CD4-positive, alpha-beta T cell treated with Interleukin-2 at 100 ng/mL for 4 hours (primary cell): ENCODE measurements around the gene FUCA2.
"Not testable (repeated sequence)": the region's sequence is repeated elsewhere in the genome, so short reads cannot be mapped to it uniquely, and the experiment has no call there.

ENCODE experiments used
- DNase-seq: peaks from one replicate; pipeline ENCODE4 v3.0.0-alpha.2; 2020; ENCODE audit warnings: low spot score

FUCA2 gene

DNA sequence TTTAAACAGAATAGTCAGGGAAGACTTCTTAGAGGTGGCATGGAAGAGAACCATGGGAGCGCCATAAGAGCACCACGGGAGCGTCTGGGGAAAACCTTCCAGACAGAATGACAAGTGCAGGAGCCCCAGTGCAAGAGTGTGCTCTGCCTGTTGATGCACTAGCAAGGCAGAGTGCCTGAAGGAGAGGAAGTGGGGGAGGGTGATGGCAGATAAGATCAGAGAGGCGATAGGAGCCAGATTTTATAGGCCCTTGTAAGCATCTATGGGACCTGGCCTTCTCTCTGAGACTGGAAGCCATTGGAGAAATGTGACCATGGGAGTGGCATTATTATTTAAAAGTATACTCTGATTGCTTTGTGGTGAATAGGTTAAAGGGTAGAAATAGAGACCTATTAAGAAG lies 13.1 kb downstream of the FUCA2 start:
- DNase-seq: peak; percentile 12

DNA sequence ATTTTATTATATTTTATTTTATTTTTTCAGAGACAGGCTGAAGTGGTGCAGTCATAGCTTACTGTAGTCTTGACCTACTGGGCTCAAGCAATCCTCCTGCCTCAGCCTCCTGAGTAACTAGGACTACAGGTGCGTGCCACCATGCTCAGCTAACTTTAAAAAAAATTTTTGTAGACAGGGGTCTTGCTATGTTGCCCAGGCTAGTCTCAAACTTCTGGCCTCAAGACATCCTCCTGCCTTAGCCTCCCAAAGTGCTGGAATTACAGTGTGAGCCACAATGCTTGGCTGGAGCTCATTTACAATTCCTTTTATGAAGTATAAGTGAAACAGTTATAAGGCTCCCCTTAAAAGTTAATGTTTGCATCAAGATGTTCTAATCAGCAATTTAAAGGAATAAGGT lies 14.5 kb downstream of the FUCA2 start:
- DNase-seq: no peak

DNA sequence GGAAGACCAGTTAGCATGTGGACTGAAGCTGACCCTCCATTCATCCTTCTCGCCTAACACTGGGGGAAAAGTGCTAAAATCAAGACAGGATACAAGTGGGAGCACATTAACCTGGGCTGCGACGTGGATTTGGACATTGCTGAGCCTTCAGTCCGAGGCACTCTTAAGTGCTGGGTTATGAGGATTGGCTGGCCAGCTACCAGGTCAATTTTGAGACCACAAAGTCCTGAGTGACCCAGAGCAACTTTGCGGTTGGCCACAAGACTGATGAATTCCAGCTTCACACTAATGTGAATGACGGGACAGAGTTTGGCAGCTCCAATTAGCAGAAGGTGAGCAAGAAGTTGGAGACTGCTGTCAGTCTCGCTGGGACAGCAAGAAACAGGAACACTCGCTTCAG lies 20.7 kb downstream of the FUCA2 start:
- no peak for DNase-seq

DNA sequence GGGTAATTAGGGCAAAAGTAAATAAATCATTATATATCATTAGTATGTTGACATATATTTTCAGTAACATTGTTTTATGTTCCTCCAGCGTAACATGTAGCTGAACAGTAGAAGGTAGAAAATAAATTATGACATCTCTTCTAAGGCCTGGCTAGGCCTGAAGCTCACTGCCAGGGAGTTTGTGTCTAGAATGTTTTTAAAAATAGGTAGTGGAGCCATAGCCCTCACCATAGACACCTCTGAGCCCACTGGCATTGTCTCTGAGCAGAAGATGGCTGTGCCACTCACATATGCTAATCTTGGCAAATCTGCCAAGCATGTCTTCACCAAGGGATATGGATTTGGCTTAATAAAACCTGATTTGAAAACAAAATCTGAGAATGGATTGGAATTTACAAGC lies 21.3 kb downstream of the FUCA2 start:
- DNase-seq: no peak

DNA sequence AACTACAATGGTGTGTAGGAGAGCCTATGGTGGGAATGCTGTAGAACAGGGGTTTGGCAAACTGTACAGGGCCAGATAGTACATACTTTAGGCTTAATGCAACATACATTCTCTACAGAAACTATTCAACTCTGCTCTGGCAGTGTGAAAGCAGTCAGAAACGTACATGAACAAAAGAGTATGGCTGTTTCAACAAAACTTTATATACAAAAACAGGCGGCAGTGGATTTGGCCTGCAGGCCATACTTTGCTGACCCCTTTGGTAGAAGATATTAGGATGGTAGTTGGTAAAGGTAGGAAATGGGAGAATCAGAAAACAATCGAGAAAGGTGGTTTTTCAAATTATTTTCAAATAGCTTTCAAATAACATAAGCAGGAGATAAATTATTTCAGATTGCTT lies 24.8 kb downstream of the FUCA2 start:
- DNase-seq: no peak

DNA sequence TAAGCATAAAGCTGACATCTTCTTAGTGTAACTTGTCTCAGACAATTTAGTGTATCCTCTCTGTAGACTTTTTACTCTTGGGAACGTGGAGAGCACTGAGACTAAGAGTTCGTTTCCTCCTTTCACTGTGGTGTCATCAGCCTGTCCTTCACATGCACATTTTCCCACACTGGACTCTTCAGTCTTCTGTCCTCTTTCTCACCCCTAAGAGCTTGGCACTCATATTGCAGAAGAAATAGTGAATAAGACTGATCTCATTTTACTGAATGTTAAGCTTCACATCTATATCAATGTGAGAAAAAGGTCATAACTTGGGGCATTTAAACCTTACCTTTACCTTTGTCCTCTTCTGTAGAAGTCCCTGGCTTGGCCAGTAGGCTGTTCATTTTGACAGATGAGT lies 25.6 kb downstream of the FUCA2 start:
- no peak for DNase-seq

DNA sequence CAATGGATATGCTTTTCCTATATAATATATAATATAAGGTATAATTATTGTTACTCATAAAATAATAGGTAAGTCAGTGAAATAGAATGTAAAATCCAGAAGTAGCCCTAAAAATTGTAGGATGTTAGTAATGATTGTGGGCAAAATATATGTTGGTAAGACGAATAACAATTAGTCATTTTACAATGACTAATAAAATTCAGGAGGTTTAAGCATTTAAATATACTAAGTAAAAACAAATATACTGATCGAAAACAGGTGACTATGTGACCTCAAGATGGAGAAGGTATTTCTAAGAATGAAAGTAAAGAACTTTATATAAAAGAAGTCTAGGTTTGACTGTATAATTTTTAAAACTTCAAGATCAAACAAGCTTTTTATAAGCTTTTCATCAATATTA lies 28.9 kb downstream of the FUCA2 start:
- no peak for DNase-seq

DNA sequence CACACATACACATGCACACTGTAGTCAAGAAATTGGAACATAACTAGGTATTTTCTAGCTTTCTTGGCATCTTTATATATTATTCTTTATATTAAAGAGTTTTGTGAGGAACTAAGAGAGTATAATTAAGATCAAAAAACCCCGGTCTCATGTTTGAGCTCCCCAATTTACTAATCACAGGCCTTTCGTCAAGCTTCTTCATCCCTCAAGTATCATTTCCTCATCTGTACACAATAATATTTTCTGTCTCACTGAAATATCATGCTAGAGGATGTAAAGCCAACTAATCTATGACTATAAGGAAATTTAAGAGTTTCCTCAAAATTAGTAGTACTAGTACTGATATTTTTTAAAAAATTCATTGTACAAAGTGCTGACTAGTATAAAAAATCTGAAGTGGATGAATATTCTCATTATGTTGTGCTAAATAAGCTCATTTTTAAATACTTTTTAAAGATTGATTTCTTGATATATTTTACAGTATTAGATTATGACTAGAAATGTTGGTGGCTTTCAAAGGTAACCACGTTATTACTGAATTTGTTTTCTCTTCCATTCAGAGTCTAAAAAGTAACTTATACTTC lies 32.9 kb downstream of the FUCA2 start:
- DNase-seq: no peak

DNA sequence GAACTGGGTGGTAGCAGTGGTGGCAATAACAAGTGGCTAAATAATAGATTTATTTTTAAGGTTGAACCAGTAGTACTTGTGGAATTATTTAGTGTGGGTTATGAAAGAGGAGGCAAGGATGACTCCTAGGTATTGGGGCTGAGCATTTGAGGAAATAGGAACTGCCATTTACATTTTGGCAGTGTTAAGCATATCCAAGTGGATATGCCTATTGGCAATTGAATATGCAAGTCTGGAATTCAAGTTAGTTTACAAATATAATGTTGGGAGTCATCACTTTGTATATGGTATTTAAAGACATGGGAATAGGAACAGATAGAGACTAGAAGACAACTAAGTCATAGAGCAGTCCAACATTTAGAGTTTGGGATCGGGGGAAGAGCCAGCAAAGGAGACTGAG lies 35.0 kb downstream of the FUCA2 start:
- DNase-seq: no peak

DNA sequence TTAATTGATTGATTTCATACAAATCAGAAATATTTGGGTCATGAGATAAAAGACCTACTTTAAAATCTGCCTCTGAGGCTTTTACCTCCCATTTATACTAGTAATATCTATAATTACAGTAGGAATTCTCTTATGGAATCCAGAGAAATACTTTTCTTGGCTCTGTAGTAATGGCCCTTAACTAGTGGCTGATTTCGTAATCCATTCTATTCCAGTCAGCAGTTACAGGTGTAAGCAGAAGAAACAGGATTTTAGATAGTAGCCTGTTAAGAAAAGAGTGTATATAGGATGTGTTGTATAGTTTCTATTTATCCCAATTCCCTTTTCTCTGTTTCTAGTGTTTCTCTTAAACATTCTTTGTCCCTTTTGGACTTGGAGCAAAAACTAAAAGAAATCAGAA lies 39.7 kb downstream of the FUCA2 start:
- no peak for DNase-seq

DNA sequence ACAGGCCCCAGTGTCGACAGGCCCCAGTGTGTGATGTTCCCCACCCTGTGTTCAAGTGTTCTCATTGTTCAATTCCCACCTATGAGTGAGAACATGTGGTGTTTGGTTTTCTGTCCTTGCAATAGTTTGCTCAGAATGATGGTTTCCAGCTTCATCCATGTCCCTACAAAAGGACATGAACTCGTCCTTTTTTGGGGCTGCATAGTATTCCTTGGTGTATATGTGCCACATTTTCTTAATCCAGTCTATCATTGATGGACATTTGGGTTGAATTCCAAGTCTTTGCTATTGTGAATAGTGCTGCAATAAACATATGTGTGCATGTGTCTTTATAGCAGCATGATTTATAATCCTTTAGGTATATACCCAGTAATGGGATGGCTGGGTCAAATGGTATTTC lies 42.7 kb downstream of the FUCA2 start:
- DNase-seq: not testable (repeated sequence)

DNA sequence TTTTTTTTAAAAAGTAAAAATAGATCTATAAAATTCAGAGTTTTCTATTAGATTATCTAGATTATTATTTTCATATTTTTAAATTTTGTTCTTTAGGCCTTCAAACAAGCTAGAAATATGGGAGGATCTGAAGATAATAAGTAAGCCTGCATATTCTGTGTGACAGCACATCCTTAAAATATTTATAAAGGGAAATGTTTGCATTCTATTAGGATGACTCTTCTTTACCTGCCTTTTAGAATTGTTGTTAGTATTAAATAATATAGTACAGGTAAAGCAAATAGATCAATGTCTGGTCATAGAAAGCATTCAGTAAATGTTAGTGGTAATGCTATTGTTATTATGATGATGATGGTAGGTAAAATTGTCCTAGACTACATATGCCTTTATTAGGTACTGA lies 43.5 kb downstream of the FUCA2 start:
- DNase-seq: no peak

DNA sequence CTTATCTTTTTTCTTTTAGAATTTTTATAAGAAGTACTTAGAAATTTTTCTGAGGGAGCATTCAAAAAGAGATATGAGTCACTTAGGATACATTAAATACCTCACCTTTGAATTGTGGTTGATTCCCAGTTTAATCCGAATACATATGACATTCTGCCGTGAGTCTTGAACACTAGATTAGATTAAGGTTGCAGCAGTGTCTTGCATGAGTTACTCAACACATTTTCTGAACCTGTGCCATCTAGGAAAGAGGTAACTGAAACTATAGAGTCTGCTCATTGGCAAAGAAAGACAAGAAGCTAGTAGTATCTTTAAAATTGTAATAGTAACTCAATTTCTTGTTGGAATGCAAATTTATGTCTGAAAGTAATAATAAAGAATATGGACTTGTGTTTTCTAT lies 46.0 kb downstream of the FUCA2 start:
- DNase-seq: no peak

DNA sequence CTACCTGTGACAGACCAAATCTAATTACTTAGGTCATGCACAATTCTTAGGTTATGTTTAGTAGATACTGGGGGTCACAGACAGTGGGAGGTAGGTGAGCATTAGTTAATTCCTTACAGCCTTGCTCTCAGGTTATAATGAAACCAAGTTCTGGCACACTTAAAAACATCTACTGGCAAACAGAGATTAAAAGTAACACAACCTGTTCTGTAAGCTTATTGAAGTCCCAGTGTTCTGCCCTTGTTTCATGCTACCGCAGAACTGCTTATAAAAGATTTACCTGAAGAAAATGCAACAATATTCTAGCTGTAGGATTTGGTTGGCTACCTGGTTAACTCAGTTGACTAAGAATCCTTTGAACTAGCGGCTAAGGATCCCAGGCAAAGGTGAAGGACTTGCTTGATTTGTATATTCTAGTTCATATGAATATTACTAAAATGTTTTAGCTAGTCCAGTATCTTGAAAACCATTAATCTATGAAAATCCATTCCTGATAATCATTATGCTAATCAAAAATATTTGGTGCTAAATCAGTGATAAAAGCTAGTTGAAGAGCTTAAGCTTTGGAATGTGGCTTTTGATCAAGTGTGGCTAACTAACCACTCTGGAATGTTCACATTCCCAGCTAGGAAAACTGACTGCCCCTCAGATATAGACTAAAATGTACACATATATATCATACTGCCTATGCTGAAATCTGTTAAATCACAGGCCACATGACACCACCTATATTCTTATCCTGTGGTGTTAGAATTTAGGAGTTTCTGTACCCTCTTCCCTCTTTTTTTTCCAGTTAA lies 53.8 kb downstream of the FUCA2 start:
- no peak for DNase-seq

DNA sequence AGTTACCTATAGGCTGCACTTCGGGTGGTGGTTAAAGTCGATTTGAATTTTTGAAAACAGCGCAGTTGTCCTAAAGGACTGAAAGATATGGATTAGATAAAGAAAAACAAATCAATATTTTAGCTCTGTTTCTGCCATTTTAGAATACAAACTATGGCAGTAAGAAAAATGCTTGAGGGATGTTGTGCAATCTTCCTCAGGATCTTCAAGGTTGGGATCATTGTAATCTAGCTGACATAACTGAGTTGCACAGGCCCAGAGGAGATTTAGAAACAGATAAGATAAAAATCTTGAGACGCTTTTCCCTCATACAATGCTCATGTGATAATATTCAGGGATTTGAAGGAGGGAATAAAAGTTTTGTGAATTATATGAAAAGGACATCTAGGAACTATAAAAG lies 60.0 kb downstream of the FUCA2 start:
- DNase-seq: no peak

DNA sequence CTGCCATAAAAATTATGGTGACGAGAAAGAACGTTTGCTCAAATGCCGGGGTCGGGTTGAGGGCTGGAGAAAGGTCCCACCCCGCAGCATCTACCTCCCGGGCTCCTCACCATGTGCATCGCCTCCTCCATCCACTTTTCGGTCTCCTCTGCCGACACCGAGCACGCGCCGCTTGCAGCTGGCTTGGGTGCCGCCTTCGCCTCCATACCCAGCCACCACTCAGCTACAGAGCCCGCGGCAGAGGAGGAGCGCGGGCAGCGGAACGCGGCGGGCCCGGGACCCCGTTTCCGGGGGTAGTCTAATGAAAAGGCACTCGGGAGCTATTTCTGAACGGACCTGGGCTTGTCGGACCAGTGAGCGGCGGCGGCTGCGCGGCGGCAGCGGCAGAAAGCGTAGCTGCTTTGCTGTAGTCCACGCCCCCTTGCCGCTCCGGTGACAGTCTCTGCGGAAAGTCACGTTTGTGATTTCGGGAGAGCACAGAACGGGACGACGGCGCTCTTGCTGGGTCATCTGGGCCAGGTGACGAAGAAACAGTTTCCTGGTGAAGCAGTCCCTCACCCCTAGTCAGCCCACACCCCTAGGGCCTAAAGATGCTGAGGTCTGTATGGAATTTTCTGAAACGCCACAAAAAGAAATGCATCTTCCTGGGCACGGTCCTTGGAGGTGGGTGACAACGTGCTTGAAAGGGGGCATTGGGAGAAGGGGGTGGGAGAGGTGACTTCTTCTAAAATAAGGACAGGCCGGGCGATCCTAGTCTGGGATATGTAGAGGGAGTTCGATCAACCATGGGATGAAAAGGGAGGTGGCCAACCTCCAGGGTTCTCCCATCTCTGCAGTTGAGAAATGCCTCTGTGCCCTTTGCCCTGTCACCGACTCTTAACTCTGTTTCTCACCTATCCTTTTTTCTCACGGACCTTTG lies 60.8 kb downstream of the FUCA2 start, which contains the start of the genes ADAT2 and PEX3:
TSS of gene ADAT2 (minus strand) at position 243 of the 919 bp plus-strand sequence. CDS start at position 206, 37 bp downstream.
TSS of gene PEX3 (plus strand) at position 353 of the 919 bp plus-strand sequence. CDS start at position 591, 238 bp downstream.
- DNase-seq: peak; percentile 95

DNA sequence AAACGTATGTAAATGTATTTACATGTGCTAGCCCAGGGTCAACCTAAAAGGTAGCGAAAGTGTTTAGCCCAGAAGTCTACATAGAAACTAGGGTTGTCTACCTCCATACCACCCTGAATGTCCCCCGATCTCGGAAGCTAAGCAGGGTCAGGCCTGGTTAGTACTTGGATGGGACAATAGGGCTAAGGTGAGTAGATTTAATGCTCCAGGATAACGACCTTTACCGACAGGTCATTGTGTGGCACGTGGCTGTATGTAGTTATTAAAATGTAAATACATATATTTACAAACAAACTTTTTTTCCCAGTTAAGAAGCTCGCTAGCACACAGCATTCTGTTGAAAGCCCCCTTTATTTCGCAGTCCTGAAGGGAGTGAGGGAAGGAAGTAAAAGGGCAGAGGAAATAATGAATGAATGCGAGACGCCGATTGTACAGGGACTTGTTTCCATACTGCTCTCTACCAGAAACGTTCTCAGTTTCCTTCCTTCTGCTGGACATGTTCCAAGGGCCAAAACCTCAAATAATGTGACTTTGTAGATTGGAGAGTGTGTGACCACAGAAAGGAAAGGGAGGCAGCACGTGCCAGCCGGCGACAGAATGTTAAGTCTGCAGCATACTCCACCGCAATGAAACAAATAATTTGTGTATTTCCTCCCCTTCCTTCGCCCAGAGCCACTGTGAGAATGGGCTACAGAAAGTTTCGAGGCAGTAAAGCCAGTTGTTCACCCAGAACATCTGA lies 61.6 kb downstream of the FUCA2 start:
- peak; percentile 63 for DNase-seq

DNA sequence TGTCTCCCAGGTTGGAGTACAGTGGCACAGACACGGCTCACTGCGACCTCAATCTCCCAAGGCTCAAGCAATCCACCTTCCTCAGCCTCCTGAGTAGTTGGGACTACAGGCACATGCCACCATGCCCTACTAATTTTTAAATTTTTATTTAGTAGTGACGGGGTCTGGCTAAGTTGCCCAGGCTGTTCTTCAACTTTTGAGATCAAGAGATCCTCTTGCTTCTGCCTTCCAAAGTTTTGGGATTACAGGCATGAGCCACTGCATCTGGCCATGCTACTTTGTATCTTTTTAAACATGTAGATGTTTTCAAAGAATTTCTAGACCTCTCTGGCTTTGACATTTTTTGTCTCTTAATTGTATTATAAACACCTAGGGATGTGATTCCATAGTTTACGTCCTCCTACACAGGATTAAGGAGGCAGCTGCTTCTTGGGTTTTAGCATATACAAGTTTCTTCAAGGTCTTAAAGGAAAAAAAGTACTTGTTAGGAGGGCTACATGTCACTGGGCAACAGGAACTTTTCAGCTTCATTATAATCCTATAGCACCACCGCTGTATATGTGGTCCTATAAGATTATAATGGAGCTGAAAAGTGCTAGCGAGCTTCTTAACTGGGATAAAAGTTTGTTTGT lies 62.3 kb downstream of the FUCA2 start:
- DNase-seq: no peak

DNA sequence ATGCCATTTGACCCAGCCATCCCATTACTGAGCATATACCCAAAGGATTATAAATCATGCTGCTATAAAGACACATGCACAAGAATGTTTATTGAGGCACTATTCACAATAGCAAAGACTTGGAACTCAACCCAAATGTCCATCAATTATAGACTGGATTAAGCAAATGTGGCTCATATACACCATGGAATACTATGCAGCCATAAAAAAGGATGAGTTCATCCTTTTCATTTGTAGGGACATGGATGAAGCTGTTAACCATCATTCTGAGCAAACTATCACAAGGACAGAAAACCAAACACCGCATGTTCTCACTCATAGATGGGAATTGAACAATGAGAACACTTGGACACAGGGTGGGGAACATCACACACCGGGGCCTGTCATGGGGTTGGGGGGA lies 63.7 kb downstream of the FUCA2 start:
- DNase-seq: not testable (repeated sequence)
